Forelimb muscle (tissue), 1 donor: Measurements from ENCODE around the gene MVB12A. TPM values are rescaled to one million over a fixed set of nuclear protein-coding genes. Genes with fewer than 3 reads are reported as not detected.

Source experiments
- DNase-seq: peaks from one replicate; pipeline ENCODE4 v3.0.0-alpha.2; 2013; ENCODE audit warnings: low read depth
- polyA plus RNA-seq: library from polyadenylated mRNA; unstranded; fragments of 120-200 nt; gene quantifications from one replicate; pipeline ENCODE4 v1.2.1, GENCODE V29; 2013; ENCODE audit not compliant: insufficient read length

Gene MVB12A
- polyA plus RNA-seq, 1 donor = 25.3 TPM

DNA sequence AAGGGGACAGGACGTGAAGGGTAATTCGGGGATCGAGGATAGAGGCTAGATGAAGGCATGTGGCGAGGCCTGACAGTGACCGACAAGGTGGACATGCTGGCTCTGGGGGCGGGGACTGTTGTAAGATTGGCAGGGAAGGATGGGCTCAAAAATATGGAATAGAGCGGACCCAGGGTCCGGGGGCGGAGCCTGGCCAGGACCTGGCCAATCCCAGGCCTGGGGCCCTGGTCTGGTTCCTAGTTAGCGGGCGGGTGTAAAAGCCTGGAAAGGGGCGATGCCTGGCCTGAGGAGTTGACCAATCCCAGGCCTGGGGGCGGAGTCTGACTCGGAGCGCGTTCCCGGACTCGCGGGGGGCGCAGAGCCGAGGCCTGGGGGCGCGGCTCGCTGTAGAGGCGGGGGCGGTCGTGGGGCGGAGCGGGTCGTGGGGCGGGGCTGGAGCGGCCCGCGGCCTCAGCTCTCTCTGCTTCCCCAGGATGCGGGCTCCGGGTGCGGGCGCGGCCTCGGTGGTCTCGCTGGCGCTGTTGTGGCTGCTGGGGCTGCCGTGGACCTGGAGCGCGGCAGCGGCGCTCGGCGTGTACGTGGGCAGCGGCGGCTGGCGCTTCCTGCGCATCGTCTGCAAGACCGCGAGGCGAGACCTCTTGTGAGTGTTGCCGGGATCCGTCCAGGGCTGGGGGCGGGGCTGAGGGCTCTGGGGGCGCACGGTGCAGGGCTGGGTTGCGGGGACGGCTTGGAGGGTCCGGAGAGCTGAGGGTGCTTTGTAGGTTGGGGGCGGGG is 50.4 kb downstream of the MVB12A start, which contains the start of gene SLC27A1:
TSS of gene SLC27A1 (plus strand) at position 457 of the 774 bp plus-strand sequence. CDS start at position 474, 17 bp downstream.
- peak; percentile 98 for DNase-seq

- DNase-seq = no peak
Measured at GRCh38 chr19:17471410-17472125, 51.7 kb downstream of the MVB12A start.

GRCh38 chr19:17473041-17473440 is 53.2 kb downstream of the MVB12A start:
- DNase-seq = no peak

Other genes starting within 250 kb of the MVB12A start
- gene USE1, start 204.7 kb upstream of the MVB12A start, polyA plus RNA-seq = 31.6 TPM
- gene OCEL1, start 193.8 kb upstream of the MVB12A start, polyA plus RNA-seq = 8.8 TPM
- 30.0 TPM for gene NR2F6, start 174.1 kb upstream of the MVB12A start, polyA plus RNA-seq
- gene USHBP1, start 155.3 kb upstream of the MVB12A start, polyA plus RNA-seq = 5.6 TPM
- 77.1 TPM for gene BABAM1, start 152.6 kb upstream of the MVB12A start, polyA plus RNA-seq
- gene ANKLE1, start 138.1 kb upstream of the MVB12A start, polyA plus RNA-seq = 1.8 TPM
- gene ABHD8, start 116.6 kb upstream of the MVB12A start, polyA plus RNA-seq = 7.9 TPM
- gene MRPL34, start 114.2 kb upstream of the MVB12A start, polyA plus RNA-seq = 28.3 TPM
- 34.8 TPM for gene DDA1, start 110.5 kb upstream of the MVB12A start, polyA plus RNA-seq
- 7.9 TPM for gene ANO8, start 85.2 kb upstream of the MVB12A start, polyA plus RNA-seq
- gene GTPBP3, start 82.5 kb upstream of the MVB12A start, polyA plus RNA-seq = 11.9 TPM
- 40.7 TPM for gene PLVAP, start 42.7 kb upstream of the MVB12A start, polyA plus RNA-seq
- not detected for gene CCDC194, start 25.9 kb upstream of the MVB12A start, polyA plus RNA-seq
- gene BST2, start 14.4 kb upstream of the MVB12A start, polyA plus RNA-seq = 4.6 TPM
- 1.3 TPM for gene TMEM221, start 28.6 kb downstream of the MVB12A start, polyA plus RNA-seq
- gene NXNL1, start 40.9 kb downstream of the MVB12A start, polyA plus RNA-seq = not detected
- gene SLC27A1, start 50.5 kb downstream of the MVB12A start, polyA plus RNA-seq = 18.9 TPM
- gene PGLS, start 91.6 kb downstream of the MVB12A start, polyA plus RNA-seq = 49.5 TPM
- gene COLGALT1, start 135.6 kb downstream of the MVB12A start, polyA plus RNA-seq = 67.4 TPM